ENCODE data around the gene DSE.
A peak's percentile ranks its signal among the peaks of the same experiment; 100 is the strongest.

The DSE gene

GRCh38 chr6:116468293-116468692, 97.5 kb downstream of the DSE start:
- H3K4me1 ChIP-seq (ENCODE audit: control insufficient read depth, insufficient read depth, low read length, unreplicated experiment): peaks cover 2% of the 10 kb centered on the region
- H3K36me3 ChIP-seq (ENCODE audit: insufficient read depth, low read length): no peaks in the 10 kb centered on the region
- H3K4me3 ChIP-seq (ENCODE audit: low read depth, low read length): no peak overlapping the region
- H3K27me3 ChIP-seq (ENCODE audit: insufficient read depth, low read length): no peaks in the 10 kb centered on the region
- H3K79me2 ChIP-seq (ENCODE audit: control insufficient read depth, insufficient read depth, low read length, unreplicated experiment): no peaks in the 10 kb centered on the region
- no peak overlapping the region for H2AFZ ChIP-seq (ENCODE audit: low read length, unreplicated experiment)
- no peak overlapping the region for H3K27ac ChIP-seq (ENCODE audit: low read depth, low read length)

- no peaks in the 10 kb centered on the region for H3K36me3 ChIP-seq (ENCODE audit: insufficient read depth, low read length)
- H2AFZ ChIP-seq (ENCODE audit: low read length, unreplicated experiment): no peak overlapping the region
- no peak overlapping the region for H3K4me3 ChIP-seq (ENCODE audit: low read depth, low read length)
- H3K27me3 ChIP-seq (ENCODE audit: insufficient read depth, low read length): no peaks in the 10 kb centered on the region
- no peaks in the 10 kb centered on the region for H3K4me1 ChIP-seq (ENCODE audit: control insufficient read depth, insufficient read depth, low read length, unreplicated experiment)
- no peak overlapping the region for H3K27ac ChIP-seq (ENCODE audit: low read depth, low read length)
- no peaks in the 10 kb centered on the region for H3K79me2 ChIP-seq (ENCODE audit: control insufficient read depth, insufficient read depth, low read length, unreplicated experiment)
Measured at GRCh38 chr6:116471531-116471930, 100.8 kb downstream of the DSE start.

- H3K36me3 ChIP-seq (ENCODE audit: insufficient read depth, low read length): no peaks in the 10 kb centered on the region
- H3K79me2 ChIP-seq (ENCODE audit: control insufficient read depth, insufficient read depth, low read length, unreplicated experiment): no peaks in the 10 kb centered on the region
- H2AFZ ChIP-seq (ENCODE audit: low read length, unreplicated experiment): peak overlapping the region; percentile 69
- no peak overlapping the region for H3K4me3 ChIP-seq (ENCODE audit: low read depth, low read length)
- no peak overlapping the region for H3K27ac ChIP-seq (ENCODE audit: low read depth, low read length)
- no peaks in the 10 kb centered on the region for H3K4me1 ChIP-seq (ENCODE audit: control insufficient read depth, insufficient read depth, low read length, unreplicated experiment)
- no peaks in the 10 kb centered on the region for H3K27me3 ChIP-seq (ENCODE audit: insufficient read depth, low read length)
Measured at GRCh38 chr6:116472706-116473105, 102.0 kb downstream of the DSE start.

- no peak overlapping the region for H3K27ac ChIP-seq (ENCODE audit: low read depth, low read length)
- H3K4me3 ChIP-seq (ENCODE audit: low read depth, low read length): no peak overlapping the region
- H3K4me1 ChIP-seq (ENCODE audit: control insufficient read depth, insufficient read depth, low read length, unreplicated experiment): no peaks in the 10 kb centered on the region
- H2AFZ ChIP-seq (ENCODE audit: low read length, unreplicated experiment): peak overlapping the region; percentile 43
- H3K36me3 ChIP-seq (ENCODE audit: insufficient read depth, low read length): no peaks in the 10 kb centered on the region
- no peaks in the 10 kb centered on the region for H3K79me2 ChIP-seq (ENCODE audit: control insufficient read depth, insufficient read depth, low read length, unreplicated experiment)
- no peaks in the 10 kb centered on the region for H3K27me3 ChIP-seq (ENCODE audit: insufficient read depth, low read length)
Measured at GRCh38 chr6:116475141-116475540, 104.4 kb downstream of the DSE start.

- H3K36me3 ChIP-seq (ENCODE audit: insufficient read depth, low read length): no peaks in the 10 kb centered on the region
- H3K79me2 ChIP-seq (ENCODE audit: control insufficient read depth, insufficient read depth, low read length, unreplicated experiment): no peaks in the 10 kb centered on the region
- H3K4me1 ChIP-seq (ENCODE audit: control insufficient read depth, insufficient read depth, low read length, unreplicated experiment): no peaks in the 10 kb centered on the region
- peak overlapping the region; percentile 36 for H2AFZ ChIP-seq (ENCODE audit: low read length, unreplicated experiment)
- H3K27me3 ChIP-seq (ENCODE audit: insufficient read depth, low read length): no peaks in the 10 kb centered on the region
- H3K4me3 ChIP-seq (ENCODE audit: low read depth, low read length): no peak overlapping the region
- H3K27ac ChIP-seq (ENCODE audit: low read depth, low read length): no peak overlapping the region
Measured at GRCh38 chr6:116476002-116476678, 105.4 kb downstream of the DSE start.

- no peaks in the 10 kb centered on the region for H3K27me3 ChIP-seq (ENCODE audit: insufficient read depth, low read length)
- no peaks in the 10 kb centered on the region for H3K4me1 ChIP-seq (ENCODE audit: control insufficient read depth, insufficient read depth, low read length, unreplicated experiment)
- no peak overlapping the region for H3K4me3 ChIP-seq (ENCODE audit: low read depth, low read length)
- H3K36me3 ChIP-seq (ENCODE audit: insufficient read depth, low read length): no peaks in the 10 kb centered on the region
- H2AFZ ChIP-seq (ENCODE audit: low read length, unreplicated experiment): no peak overlapping the region
- H3K27ac ChIP-seq (ENCODE audit: low read depth, low read length): no peak overlapping the region
- no peaks in the 10 kb centered on the region for H3K79me2 ChIP-seq (ENCODE audit: control insufficient read depth, insufficient read depth, low read length, unreplicated experiment)
Measured at GRCh38 chr6:116482780-116483179, 112.0 kb downstream of the DSE start.

GRCh38 chr6:116483616-116484015, 112.9 kb downstream of the DSE start:
- H2AFZ ChIP-seq (ENCODE audit: low read length, unreplicated experiment): no peak overlapping the region
- no peaks in the 10 kb centered on the region for H3K4me1 ChIP-seq (ENCODE audit: control insufficient read depth, insufficient read depth, low read length, unreplicated experiment)
- no peaks in the 10 kb centered on the region for H3K27me3 ChIP-seq (ENCODE audit: insufficient read depth, low read length)
- H3K79me2 ChIP-seq (ENCODE audit: control insufficient read depth, insufficient read depth, low read length, unreplicated experiment): no peaks in the 10 kb centered on the region
- H3K36me3 ChIP-seq (ENCODE audit: insufficient read depth, low read length): no peaks in the 10 kb centered on the region
- no peak overlapping the region for H3K4me3 ChIP-seq (ENCODE audit: low read depth, low read length)
- H3K27ac ChIP-seq (ENCODE audit: low read depth, low read length): no peak overlapping the region

- no peaks in the 10 kb centered on the region for H3K4me1 ChIP-seq (ENCODE audit: control insufficient read depth, insufficient read depth, low read length, unreplicated experiment)
- no peak overlapping the region for H2AFZ ChIP-seq (ENCODE audit: low read length, unreplicated experiment)
- no peaks in the 10 kb centered on the region for H3K27me3 ChIP-seq (ENCODE audit: insufficient read depth, low read length)
- H3K4me3 ChIP-seq (ENCODE audit: low read depth, low read length): no peak overlapping the region
- H3K36me3 ChIP-seq (ENCODE audit: insufficient read depth, low read length): no peaks in the 10 kb centered on the region
- no peak overlapping the region for H3K27ac ChIP-seq (ENCODE audit: low read depth, low read length)
- H3K79me2 ChIP-seq (ENCODE audit: control insufficient read depth, insufficient read depth, low read length, unreplicated experiment): no peaks in the 10 kb centered on the region
Measured at GRCh38 chr6:116485559-116486184, 114.9 kb downstream of the DSE start.

GRCh38 chr6:116491610-116492330, 121.0 kb downstream of the DSE start:
- no peak overlapping the region for H3K27ac ChIP-seq (ENCODE audit: low read depth, low read length)
- no peaks in the 10 kb centered on the region for H3K4me1 ChIP-seq (ENCODE audit: control insufficient read depth, insufficient read depth, low read length, unreplicated experiment)
- H3K4me3 ChIP-seq (ENCODE audit: low read depth, low read length): no peak overlapping the region
- no peaks in the 10 kb centered on the region for H3K79me2 ChIP-seq (ENCODE audit: control insufficient read depth, insufficient read depth, low read length, unreplicated experiment)
- H3K36me3 ChIP-seq (ENCODE audit: insufficient read depth, low read length): no peaks in the 10 kb centered on the region
- H3K27me3 ChIP-seq (ENCODE audit: insufficient read depth, low read length): no peaks in the 10 kb centered on the region
- H2AFZ ChIP-seq (ENCODE audit: low read length, unreplicated experiment): no peak overlapping the region

- no peaks in the 10 kb centered on the region for H3K79me2 ChIP-seq (ENCODE audit: control insufficient read depth, insufficient read depth, low read length, unreplicated experiment)
- no peaks in the 10 kb centered on the region for H3K4me1 ChIP-seq (ENCODE audit: control insufficient read depth, insufficient read depth, low read length, unreplicated experiment)
- H2AFZ ChIP-seq (ENCODE audit: low read length, unreplicated experiment): no peak overlapping the region
- no peaks in the 10 kb centered on the region for H3K27me3 ChIP-seq (ENCODE audit: insufficient read depth, low read length)
- H3K4me3 ChIP-seq (ENCODE audit: low read depth, low read length): no peak overlapping the region
- H3K36me3 ChIP-seq (ENCODE audit: insufficient read depth, low read length): no peaks in the 10 kb centered on the region
- H3K27ac ChIP-seq (ENCODE audit: low read depth, low read length): no peak overlapping the region
Measured at GRCh38 chr6:116492331-116493067, 121.8 kb downstream of the DSE start.

Data from ACC112 (cell line).